K562 (cell line): ENCODE results near the gene ADAP1. TPM values are rescaled to one million over a fixed set of nuclear protein-coding genes. Genes with fewer than 3 reads are reported as not detected.

Source experiments
- ARID1B ChIP-seq: fragments of 450-650 bp; IDR thresholded peaks from 2 replicates; pipeline ENCODE4 v1.6.1; 2016; ENCODE audit warnings: antibody characterized with exemption, mild to moderate bottlenecking, inconsistent platforms
- CHD4 ChIP-seq: fragments of 200-600 bp; sonication (generic); IDR thresholded peaks from 3 replicates; pipeline ENCODE4 v1.6.1; 2012; ENCODE audit warnings: low read depth, mild to moderate bottlenecking, mixed read lengths, low read length, inconsistent platforms; ENCODE audit not compliant: insufficient read depth, insufficient replicate concordance, poor library complexity, severe bottlenecking
- CREB1 ChIP-seq, 2 experiments: sonication (generic) in 1 of 2; formaldehyde crosslinking in 1 of 2; IDR thresholded peaks; 2 replicates each; pipeline versions ENCODE4 v1.6.1 to v1.8.0; 2012 to 2022; ENCODE audit warnings: inconsistent platforms in 1 of 2, mild to moderate bottlenecking in 1 of 2, missing genetic modification reagents in 1 of 2, moderate library complexity in 1 of 2
- GMEB1 ChIP-seq: fragments of 250-450 bp; sonication (Bioruptor Pico); IDR thresholded peaks from 2 replicates; pipeline ENCODE4 v1.4.0; 2020; ENCODE audit warnings: mild to moderate bottlenecking
- KAT8 ChIP-seq: fragments of 450-650 bp; IDR thresholded peaks from 2 replicates; pipeline ENCODE4 v1.6.1; 2016; ENCODE audit warnings: low read depth, mild to moderate bottlenecking
- L3MBTL2 ChIP-seq: fragments of 450-650 bp; IDR thresholded peaks from 2 replicates; pipeline ENCODE4 v1.6.1; 2016; ENCODE audit warnings: mild to moderate bottlenecking, moderate library complexity
- NFIX ChIP-seq: fragments of 250-450 bp; sonication (Bioruptor Pico); IDR thresholded peaks from 2 replicates; pipeline ENCODE4 v1.4.0; 2020; ENCODE audit warnings: low read depth, mild to moderate bottlenecking, moderate library complexity
- RAD51 ChIP-seq: fragments of 450-650 bp; IDR thresholded peaks from 2 replicates; pipeline ENCODE4 v1.7.1; 2016; ENCODE audit warnings: low read depth, mild to moderate bottlenecking, borderline replicate concordance
- RBM14 ChIP-seq: fragments of 200-400 bp; formaldehyde crosslinking; IDR thresholded peaks from 2 replicates; pipeline ENCODE4 v1.6.1; 2018; ENCODE audit warnings: low read depth, mild to moderate bottlenecking, low read length, moderate library complexity, borderline replicate concordance; ENCODE audit not compliant: insufficient read depth
- SAP30 ChIP-seq: fragments of 200-600 bp; sonication (generic); IDR thresholded peaks from 2 replicates; pipeline ENCODE4 v1.6.1; 2012; ENCODE audit warnings: borderline replicate concordance, low read depth, mild to moderate bottlenecking, moderate library complexity, low read length, control low read depth, inconsistent platforms; ENCODE audit not compliant: insufficient read depth, poor library complexity, severe bottlenecking
- SMAD1 ChIP-seq: fragments of 150-350 bp; IDR thresholded peaks from 2 replicates; pipeline ENCODE4 v1.6.1; 2014; ENCODE audit warnings: low read length, low read depth; ENCODE audit not compliant: partially characterized antibody
- SMC3 ChIP-seq: conservative IDR thresholded peaks from 2 replicates; pipeline ENCODE4 v1.6.1; 2011; ENCODE audit warnings: low read depth, low read length, improper control_type of control experiment; ENCODE audit not compliant: insufficient read depth
- TCF7 ChIP-seq: sonication (generic); IDR thresholded peaks from 2 replicates; pipeline ENCODE4 v1.6.1; 2016; ENCODE audit warnings: antibody characterized with exemption, borderline replicate concordance
- ZBTB5 ChIP-seq: fragments of 450-650 bp; IDR thresholded peaks from 2 replicates; pipeline ENCODE4 v1.6.1; 2017; ENCODE audit warnings: antibody characterized with exemption
- ZC3H8 ChIP-seq: fragments of 450-650 bp; IDR thresholded peaks from 2 replicates; pipeline ENCODE4 v1.6.1; 2017
- ZKSCAN3 ChIP-seq: fragments of 250-450 bp; sonication (Bioruptor Pico); IDR thresholded peaks from 2 replicates; pipeline ENCODE4 v1.4.0; 2020
- polyA plus RNA-seq, 8 experiments: library from polyadenylated mRNA; depleted of rRNA in 4 of 8; stranded (reverse) in 5 of 8; unstranded in 3 of 8; fragments of >200 nt; fragmentation: Nextera tagmentation in 2 of 8; fragmentation: Illumina TruSeq in 1 of 8; extraction: Ambion mirVana in 2 of 8; extraction: Trizol in 1 of 8; gene quantifications; 2 replicates each; pipeline versions ENCODE4 v1.2.1 to v1.2.3, GENCODE V29; 2011 to 2014; ENCODE audit warnings: inconsistent platforms in 1 of 8, missing spikeins in 1 of 8
- total RNA-seq, 7 experiments: library from RNA; depleted of rRNA in 6 of 7; stranded (reverse); fragments of >200 nt in 6 of 7; fragmentation: Illumina TruSeq in 2 of 7; extraction: Trizol in 2 of 7; gene quantifications; 2 replicates each; pipeline versions ENCODE4 v1.2.1 to v1.2.3, GENCODE V29; 2011 to 2021; ENCODE audit warnings: low replicate concordance in 1 of 7
- TF ChIP-seq, protein P1 (sequence below), 3 experiments: fragments of 200-800 bp in 1 of 3; sonication (Bioruptor generic) in 1 of 3; sonication (generic) in 1 of 3; formaldehyde crosslinking in 1 of 3; IDR thresholded peaks; 2 replicates each; pipeline versions ENCODE4 v1.6.1 to v1.8.0; 2016 to 2022; ENCODE audit warnings: mild to moderate bottlenecking in 2 of 3, missing compliant biosample characterization in 2 of 3, missing genetic modification characterization in 2 of 3, missing genetic modification reagents in 1 of 3
- TF ChIP-seq, protein P2 (sequence below), 2 experiments: fragments of 450-650 bp; conservative IDR thresholded peaks; 2 replicates each; pipeline ENCODE4 v1.6.1; 2017; ENCODE audit warnings: mild to moderate bottlenecking in 2 of 2, moderate library complexity in 2 of 2
- TF ChIP-seq, protein P3 (sequence below): fragments of 250-450 bp; sonication (Bioruptor Pico); IDR thresholded peaks from 2 replicates; pipeline ENCODE4 v1.9.0; 2021; ENCODE audit warnings: mild to moderate bottlenecking

ADAP1 gene
- total and polyA plus RNA-seq, 9 of the 15 experiments (the other 6 are each of a cell fraction or from before 2014, with no cell fraction given): 0.27 to 1.4 (median 0.52) TPM; not detected in 3

DNA sequence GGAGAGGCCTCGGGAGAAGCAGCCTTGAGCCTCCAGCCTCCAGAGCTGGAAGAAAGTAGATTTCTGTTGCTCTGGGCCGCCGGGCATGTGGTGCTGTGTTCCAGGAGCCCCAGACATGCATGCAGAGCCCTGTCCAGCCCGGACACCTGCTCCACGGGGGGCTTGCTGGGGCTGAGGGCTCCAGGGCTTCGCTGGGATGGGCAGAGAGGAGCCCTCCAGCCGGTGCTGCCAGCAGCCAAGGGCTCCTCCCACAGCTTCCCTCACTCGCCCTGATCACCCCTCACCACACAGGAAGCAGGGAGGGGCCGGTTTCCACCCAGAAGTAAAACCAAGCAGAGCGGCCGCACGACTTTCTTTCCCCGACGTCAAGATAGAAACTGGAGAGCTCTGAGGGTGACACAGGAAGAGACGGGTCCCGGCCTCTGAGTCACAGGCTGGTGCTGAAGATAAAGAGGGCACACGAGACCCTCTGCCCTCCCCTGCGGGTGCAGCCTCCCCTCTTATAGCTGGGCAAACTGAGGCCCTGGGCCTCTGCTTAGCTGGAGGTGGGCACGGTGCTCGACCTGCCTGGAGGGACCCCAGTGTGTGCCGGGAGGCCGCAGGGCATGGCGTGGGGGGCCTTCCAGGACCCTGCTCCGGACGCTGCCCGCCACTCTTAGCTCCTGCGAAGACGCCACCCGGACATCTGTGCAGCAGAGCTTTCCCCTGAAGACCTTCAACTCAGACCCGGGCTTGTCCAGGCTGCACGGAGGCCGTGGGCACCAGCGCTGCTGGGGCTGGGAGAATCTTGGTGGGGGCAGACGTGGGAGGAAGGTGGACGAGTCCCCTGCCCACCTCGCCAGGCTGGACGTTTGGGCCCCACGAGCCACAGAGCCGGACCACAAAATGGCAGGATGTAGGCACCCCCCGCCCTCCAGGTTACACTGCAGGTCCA lies 31.1 kb downstream of the ADAP1 start (continued):
- TF ChIP-seq RBM14 (no peak), L3MBTL2 (peak; percentile 41; the same call in 1 of the 2 replicates), SAP30 (no peak), CREB1 (IDR thresholded peaks at IDR 0.05) (no peak), CREB1 (CRISPR knock-in tag; IDR thresholded peaks at IDR 0.05) (no peak), KAT8 (no peak), TCF7 (no peak), ZBTB5 (no peak), ARID1B (no peak), GMEB1 (CRISPR knock-in tag) (no peak), SMC3 (no peak), NFIX (CRISPR knock-in tag) (no peak), CHD4 (no peak), SMAD1 (no peak), RAD51 (no peak), ZKSCAN3 (CRISPR knock-in tag) (no peak), ZC3H8 (no peak)
- TF ChIP-seq, protein P1, sequence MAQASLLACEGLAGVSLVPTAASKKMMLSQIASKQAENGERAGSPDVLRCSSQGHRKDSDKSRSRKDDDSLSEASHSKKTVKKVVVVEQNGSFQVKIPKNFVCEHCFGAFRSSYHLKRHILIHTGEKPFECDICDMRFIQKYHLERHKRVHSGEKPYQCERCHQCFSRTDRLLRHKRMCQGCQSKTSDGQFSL (CRISPR knock-in tag; IDR thresholded peaks at IDR 0.05): peak; percentile 57; the same call in 1 of the 2 replicates
- TF ChIP-seq, protein P1 (tag; IDR thresholded peaks at IDR 0.05): no peak
- TF ChIP-seq, protein P2, sequence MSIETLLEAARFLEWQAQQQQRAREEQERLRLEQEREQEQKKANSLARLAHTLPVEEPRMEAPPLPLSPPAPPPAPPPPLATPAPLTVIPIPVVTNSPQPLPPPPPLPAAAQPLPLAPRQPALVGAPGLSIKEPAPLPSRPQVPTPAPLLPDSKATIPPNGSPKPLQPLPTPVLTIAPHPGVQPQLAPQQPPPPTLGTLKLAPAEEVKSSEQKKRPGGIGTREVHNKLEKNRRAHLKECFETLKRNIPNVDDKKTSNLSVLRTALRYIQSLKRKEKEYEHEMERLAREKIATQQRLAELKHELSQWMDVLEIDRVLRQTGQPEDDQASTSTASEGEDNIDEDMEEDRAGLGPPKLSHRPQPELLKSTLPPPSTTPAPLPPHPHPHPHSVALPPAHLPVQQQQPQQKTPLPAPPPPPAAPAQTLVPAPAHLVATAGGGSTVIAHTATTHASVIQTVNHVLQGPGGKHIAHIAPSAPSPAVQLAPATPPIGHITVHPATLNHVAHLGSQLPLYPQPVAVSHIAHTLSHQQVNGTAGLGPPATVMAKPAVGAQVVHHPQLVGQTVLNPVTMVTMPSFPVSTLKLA (conservative IDR thresholded peaks at IDR 0.05): 0 out of 4 replicates have a peak, but pooled peaks of 1 of the 2 experiments have one; percentile 18
- TF ChIP-seq, protein P3, sequence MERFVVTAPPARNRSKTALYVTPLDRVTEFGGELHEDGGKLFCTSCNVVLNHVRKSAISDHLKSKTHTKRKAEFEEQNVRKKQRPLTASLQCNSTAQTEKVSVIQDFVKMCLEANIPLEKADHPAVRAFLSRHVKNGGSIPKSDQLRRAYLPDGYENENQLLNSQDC: no peak
